ENCODE results near the gene KLF5.

- TF ChIP-seq CTCF (conservative IDR thresholded peaks at IDR 0.05; ENCODE audit: low read length) = no peak
- no peak for TF ChIP-seq EZH2phosphoT487 (IDR thresholded peaks at IDR 0.05; ENCODE audit: borderline replicate concordance, low read depth, low read length)
Measured at GRCh38 chr13:73055813-73056564, 2.8 kb upstream of the KLF5 start.
